ENCODE data around the gene PKHD1. TPM values are rescaled to one million over a fixed set of nuclear protein-coding genes. Genes with fewer than 3 reads are reported as not detected.

PKHD1 gene
- total RNA-seq, 2 donors from 2014 or later, result 33.3 to 53.4 TPM

DNA sequence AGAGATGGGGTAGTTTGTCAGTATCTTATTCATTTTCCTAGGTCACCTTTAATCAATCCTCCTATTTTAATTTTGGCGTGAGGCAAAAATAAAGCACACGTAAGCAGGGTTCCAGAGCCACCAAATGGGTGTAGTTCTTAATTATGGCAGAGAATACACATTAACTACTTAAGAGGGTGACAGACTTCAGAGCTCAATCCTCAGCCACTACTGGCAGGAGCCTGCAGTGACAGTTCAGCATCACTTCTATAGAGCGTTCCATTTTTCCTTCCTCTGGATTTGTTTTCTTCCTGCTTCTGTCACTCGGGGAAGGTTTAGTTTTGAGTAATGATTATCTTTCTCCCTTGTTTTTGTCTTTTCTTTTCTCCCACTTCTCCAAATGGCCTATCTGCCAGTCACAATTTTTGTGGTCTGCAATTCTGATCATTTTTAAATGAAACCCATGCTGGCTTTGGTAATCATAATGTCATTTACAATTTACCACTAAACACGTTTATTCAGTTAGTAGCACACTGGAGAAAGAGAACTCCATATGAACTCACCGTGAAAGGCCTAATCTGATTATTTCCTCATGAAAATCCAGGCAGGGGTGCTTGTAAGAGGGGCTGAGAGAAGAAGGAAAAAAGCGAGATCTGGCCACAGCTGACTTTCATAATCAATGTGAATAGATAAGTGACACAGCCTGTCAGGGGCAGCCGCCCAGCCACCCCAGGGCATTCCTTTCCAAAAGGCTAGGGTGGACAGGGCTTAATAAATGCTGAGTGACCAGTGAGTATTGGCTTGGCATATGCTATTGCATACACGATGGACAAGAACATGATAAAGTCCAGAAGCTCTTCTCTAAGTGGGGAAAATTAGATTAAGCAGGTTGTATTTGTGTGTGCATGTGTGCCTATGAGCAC is 412.1 kb downstream of the PKHD1 start:
- WGBS, 2 donors, result 70% methylated on average over 9 of the region's 9 CpGs
- DNase-seq (no peak), ATAC-seq (no peak)
- Histone ChIP-seq H3K36me3 (replicated peaks in 1 of 2; ENCODE audit: insufficient read depth in 1 of 2, low read depth in 2 of 2) (no peaks in the 10 kb centered on the region), H3K27ac (no peak overlapping the region), H3K4me3 (no peak overlapping the region), H3K9me3 (no peaks in the 10 kb centered on the region), H3K27me3 (no peaks in the 10 kb centered on the region), H3K4me1 (peaks cover 19% of the 10 kb centered on the region)
- intact Hi-C loops (cut with DNase I), result no loop called here
- TF ChIP-seq, protein P1, sequence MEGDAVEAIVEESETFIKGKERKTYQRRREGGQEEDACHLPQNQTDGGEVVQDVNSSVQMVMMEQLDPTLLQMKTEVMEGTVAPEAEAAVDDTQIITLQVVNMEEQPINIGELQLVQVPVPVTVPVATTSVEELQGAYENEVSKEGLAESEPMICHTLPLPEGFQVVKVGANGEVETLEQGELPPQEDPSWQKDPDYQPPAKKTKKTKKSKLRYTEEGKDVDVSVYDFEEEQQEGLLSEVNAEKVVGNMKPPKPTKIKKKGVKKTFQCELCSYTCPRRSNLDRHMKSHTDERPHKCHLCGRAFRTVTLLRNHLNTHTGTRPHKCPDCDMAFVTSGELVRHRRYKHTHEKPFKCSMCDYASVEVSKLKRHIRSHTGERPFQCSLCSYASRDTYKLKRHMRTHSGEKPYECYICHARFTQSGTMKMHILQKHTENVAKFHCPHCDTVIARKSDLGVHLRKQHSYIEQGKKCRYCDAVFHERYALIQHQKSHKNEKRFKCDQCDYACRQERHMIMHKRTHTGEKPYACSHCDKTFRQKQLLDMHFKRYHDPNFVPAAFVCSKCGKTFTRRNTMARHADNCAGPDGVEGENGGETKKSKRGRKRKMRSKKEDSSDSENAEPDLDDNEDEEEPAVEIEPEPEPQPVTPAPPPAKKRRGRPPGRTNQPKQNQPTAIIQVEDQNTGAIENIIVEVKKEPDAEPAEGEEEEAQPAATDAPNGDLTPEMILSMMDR (IDR thresholded peaks at IDR 0.05), result no peak

DNA sequence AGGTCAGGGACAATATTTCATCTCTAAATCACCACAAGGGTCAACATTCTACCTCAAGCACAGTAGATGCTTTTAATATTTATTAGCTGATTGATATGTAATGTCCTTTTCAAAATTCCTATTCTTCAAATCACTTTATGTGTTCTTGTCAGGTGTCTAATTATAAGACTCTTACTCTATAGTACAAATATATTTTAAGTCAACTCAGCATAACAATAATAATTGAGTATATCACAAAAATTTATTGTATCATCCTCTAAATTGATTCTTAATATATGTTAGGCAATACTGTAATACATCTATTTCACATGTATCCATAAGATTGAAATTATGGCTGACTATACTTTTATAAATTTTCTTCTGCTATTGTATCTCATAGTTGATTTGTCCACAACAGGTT is 423.9 kb downstream of the PKHD1 start:
- Histone ChIP-seq H3K4me1 (no peaks in the 10 kb centered on the region), H3K4me3 (no peak overlapping the region), H3K9me3 (no peaks in the 10 kb centered on the region), H3K27me3 (no peaks in the 10 kb centered on the region), H3K36me3 (replicated peaks in 1 of 2; ENCODE audit: insufficient read depth in 1 of 2, low read depth in 2 of 2) (no peaks in the 10 kb centered on the region), H3K27ac (no peak overlapping the region)
- no peak for ATAC-seq
- no peak for TF ChIP-seq POLR2A (IDR thresholded peaks at IDR 0.05)
- TF ChIP-seq, protein P1 (IDR thresholded peaks at IDR 0.05), result no peak
- intact Hi-C loops (cut with DNase I), result no loop called here
- DNase-seq, result no peak

DNA sequence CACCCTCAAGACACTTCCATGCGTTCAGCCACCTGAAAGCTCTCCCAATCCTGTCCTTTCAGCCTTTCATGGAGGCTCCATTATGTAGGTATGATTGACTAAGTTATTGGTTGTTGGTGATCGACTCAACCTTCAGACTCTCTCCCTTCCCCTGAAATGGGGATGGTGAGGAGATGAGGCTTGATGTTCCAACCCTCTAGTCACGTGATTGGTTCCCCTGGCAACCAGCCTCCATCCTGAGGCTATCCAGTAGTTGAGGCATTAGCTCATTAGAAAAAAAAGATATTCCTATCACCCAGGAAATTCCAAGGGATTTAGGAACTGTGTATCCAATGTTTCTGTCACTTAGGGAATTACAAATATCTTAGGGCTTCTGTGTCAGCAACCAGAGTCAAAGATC is 426.6 kb downstream of the PKHD1 start:
- H3K27me3 ChIP-seq, result no peaks in the 10 kb centered on the region
- no peak overlapping the region for H3K27ac ChIP-seq
- DNase-seq, result no peak
- 65 to 69% methylated on average over 3 of the region's 3 CpGs for WGBS, 2 donors
- no peaks in the 10 kb centered on the region for H3K9me3 ChIP-seq
- no peaks in the 10 kb centered on the region for H3K36me3 ChIP-seq (replicated peaks in 1 of 2; ENCODE audit: insufficient read depth in 1 of 2, low read depth in 2 of 2)
- no peak for TF ChIP-seq POLR2A (IDR thresholded peaks at IDR 0.05)
- TF ChIP-seq, protein P1 (IDR thresholded peaks at IDR 0.05), result no peak
- H3K4me1 ChIP-seq, result no peaks in the 10 kb centered on the region
- intact Hi-C loops (cut with DNase I), result no loop called here
- no peak overlapping the region for H3K4me3 ChIP-seq
- no peak for ATAC-seq

DNA sequence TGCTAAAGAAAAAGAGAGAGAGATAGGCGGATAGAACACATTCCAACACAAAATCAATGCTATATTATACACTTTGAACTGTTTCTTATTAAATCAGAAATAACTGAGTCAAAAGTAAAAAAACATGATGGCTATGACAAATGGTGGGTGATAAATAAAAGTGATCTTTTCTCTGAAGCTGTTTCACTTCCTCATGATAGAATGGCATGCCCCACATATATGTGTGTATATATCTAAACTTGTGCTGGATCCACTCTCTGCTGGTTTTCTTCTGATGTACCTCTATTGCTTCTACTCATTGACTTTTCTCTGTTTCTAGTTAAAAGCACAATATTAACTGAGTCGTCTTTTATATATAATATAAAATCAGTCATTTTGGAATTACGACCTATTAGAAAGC is 429.9 kb downstream of the PKHD1 start:
- Histone ChIP-seq H3K36me3 (replicated peaks in 1 of 2; ENCODE audit: insufficient read depth in 1 of 2, low read depth in 2 of 2) (no peaks in the 10 kb centered on the region), H3K27me3 (no peaks in the 10 kb centered on the region), H3K4me3 (no peak overlapping the region), H3K4me1 (no peaks in the 10 kb centered on the region), H3K9me3 (no peaks in the 10 kb centered on the region), H3K27ac (no peak overlapping the region)
- intact Hi-C loops (cut with DNase I), result no loop called here
- no peak for ATAC-seq
- TF ChIP-seq POLR2A (IDR thresholded peaks at IDR 0.05), result no peak
- TF ChIP-seq, protein P1 (IDR thresholded peaks at IDR 0.05), result no peak
- no peak for DNase-seq
- 66 to 69% methylated on average over 3 of the region's 3 CpGs for WGBS, 2 donors

DNA sequence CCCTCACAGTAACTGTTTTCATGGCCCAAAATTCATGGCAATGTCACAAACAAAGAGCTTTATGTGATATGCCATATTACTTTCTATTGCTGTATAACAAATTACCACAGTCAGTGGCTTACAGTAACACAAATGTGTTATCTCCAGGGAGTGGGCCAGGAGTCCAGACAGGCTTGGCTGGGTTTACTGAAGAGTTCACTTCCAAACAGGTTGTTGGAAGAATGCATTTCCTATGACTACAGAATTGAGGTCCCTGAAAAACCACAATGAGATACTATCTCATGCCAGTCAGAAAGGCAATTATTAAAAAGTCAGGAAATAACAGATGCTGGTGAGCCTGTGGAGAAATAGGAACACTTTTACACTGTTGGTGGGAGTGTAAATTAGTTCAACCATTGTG is 431.9 kb downstream of the PKHD1 start:
- Histone ChIP-seq H3K36me3 (replicated peaks in 1 of 2; ENCODE audit: insufficient read depth in 1 of 2, low read depth in 2 of 2) (no peaks in the 10 kb centered on the region), H3K4me1 (no peaks in the 10 kb centered on the region), H3K9me3 (no peaks in the 10 kb centered on the region), H3K27me3 (no peaks in the 10 kb centered on the region), H3K4me3 (no peak overlapping the region), H3K27ac (no peak overlapping the region)
- DNase-seq (no peak), ATAC-seq (no peak)
- TF ChIP-seq, protein P1 (IDR thresholded peaks at IDR 0.05), result no peak
- TF ChIP-seq POLR2A (IDR thresholded peaks at IDR 0.05), result no peak
- intact Hi-C loops (cut with DNase I), result no loop called here

Data from body of pancreas (tissue), 4 donors.